RKO (cell line): ENCODE data around the gene MYL5.
"Not testable (repeated sequence)": the region's sequence is repeated elsewhere in the genome, so short reads cannot be mapped to it uniquely, and the experiment has no call there.

Experiments used
- DNase-seq: peaks from one replicate; pipeline ENCODE4 v3.0.0-alpha.2; 2016; ENCODE audit warnings: low spot score

MYL5 gene

DNA sequence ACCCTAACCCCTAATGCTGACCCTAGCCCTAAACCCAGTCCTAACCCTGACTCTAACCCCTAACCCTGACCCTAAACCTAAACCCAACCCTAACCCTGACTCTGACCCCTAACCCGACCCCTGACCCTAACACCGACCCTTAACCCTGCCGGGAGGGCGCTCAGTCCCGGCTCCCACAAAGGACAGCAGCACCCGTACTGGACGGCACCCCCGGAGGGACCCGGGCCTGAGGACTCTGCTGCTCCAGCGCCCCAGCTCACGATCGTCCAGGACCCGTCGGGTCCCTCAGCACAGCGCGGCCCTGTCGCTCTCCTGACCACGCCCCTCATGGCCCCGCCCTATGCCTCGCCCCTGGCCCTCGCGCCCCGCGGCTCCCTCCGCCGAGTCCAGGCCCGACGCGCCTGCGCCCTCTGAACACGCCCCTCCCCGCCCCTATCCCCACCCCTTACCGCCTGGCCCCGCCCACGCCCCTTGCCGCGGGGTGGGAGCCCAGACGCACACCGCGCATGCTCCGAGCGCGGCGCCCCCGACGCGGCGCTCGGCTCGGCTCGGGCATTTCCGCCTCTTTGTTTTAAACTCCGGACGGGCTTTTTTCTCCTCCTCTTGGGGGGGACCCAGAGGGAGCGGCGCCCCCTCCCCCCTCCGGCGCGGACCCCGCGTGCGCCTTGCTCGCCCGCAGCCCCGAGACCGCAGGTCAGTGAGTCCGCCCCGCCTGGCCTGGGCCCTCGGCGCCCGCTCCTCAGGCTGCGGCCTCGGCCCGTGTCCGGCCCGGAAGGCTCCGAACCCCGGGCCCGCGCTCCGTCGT is 31.1 kb downstream of the MYL5 start, which contains the start of gene PCGF3:
Gene PCGF3 (plus strand): TSS at position 555 of the 805 bp plus-strand sequence. CDS start 27,849 bp downstream, outside the sequence.
- peak; percentile 91 for DNase-seq

- DNase-seq: not testable (repeated sequence)
Observed at GRCh38 chr4:706083-706633, 31.8 kb downstream of the MYL5 start.

DNA sequence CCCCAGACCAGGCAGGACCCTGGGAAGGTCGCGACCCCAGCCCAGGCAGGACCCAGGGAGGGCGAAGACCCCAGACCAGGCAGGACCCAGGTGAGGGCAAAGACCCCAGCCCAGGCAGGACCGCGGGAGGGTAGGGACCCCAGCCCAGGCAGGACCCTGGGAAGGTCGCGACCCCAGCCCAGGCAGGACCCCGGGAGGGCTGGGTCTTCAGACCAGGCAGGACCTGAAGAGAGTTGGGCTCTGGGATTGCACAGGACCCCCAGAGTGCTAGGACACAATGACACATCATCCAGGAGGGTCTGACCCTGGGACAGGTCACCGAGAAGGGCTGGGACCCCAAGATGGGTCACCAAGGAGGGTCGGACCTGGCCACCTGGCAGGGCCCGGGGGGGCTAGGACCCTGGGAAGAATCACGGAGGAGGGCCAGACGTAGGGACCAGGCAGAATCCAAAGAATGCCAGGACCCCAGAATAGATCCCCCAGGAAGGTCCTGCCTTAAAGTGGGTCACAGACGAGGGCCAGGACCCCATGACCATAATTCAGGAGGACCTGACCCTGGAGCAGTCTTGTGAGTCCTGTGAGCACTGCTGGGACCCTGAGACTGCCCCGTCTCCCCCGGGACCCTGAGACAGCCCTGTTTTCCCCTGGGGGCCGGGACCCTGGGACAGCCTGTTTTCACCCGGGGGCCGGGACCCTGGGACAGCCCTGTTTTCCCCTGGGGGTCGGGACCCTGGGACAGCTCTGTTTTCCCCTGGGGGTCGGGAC is 32.7 kb downstream of the MYL5 start:
- DNase-seq: no peak

DNA sequence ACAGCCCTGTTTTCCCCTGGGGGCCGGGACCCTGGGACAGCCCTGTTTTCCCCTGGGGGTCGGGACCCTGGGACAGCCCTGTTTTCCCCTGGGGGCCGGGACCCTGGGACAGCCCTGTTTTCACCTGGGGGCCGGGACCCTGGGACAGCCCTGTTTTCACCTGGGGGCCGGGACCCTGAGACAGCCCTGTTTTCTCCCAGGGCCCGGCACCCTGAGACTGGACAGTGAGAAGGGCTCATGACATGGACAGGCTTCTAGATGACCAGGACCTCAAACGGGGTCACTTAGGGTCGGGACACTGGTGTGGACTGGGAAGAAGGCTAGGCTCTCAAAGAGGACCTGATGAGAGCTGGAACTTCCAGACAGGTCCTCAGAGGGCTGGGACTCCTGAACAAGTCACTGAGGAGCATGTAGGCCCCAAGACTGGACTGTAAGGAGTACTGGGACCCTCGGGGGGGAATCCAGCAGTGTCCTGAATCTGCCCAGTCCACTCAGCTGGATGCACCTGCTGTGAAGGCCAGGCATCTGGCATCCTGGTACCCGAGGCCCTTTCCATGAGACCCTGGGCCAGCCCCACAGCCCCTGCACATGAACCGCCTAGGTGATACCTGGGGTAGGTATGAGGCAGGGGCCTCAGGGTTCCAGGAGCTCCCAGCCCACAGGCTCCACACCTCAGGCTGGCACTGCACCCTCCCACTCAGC is 33.7 kb downstream of the MYL5 start:
- no peak for DNase-seq

DNA sequence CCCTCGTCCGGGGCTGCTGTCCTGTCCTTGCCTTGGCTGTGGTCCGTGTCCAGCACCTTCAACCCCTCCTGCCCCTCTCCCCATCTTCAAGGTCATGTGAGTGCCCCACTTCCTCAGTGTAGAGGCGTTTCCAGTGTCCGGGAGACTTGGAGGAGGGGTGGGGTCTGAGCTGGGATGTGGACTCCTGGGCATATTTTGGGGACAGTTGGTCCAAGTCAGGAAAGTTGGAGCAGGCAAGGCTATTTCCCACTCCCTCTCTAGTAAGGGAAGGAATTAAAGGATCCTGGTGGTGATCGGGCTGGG is 34.2 kb downstream of the MYL5 start:
- DNase-seq: no peak

- DNase-seq: no peak
Observed at GRCh38 chr4:709348-709747, 35.0 kb downstream of the MYL5 start.

- DNase-seq: no peak
Observed at GRCh38 chr4:710116-710515, 35.8 kb downstream of the MYL5 start.

DNA sequence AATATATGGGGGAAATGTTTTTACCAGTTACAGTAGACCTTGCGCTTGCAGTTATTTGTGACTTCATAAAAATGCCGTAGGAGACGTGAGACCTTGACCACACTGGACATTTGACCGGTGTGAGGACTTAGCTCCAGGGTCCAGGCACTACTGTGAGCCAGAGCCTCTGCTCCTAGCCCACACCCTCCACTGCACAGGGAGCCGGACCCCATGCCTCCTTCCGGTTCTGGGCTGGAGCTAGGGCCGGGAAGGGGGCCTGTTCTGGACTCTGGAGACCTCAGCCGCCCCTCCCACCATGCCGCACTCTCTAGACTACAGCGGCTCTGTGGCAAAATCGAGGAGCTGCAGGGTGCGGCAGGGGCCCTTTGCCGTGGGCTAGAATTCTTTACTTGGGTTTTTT is 36.6 kb downstream of the MYL5 start:
- DNase-seq: no peak

- no peak for DNase-seq
Observed at GRCh38 chr4:712093-712492, 37.8 kb downstream of the MYL5 start.

- DNase-seq: no peak
Observed at GRCh38 chr4:712916-713632, 38.7 kb downstream of the MYL5 start.

DNA sequence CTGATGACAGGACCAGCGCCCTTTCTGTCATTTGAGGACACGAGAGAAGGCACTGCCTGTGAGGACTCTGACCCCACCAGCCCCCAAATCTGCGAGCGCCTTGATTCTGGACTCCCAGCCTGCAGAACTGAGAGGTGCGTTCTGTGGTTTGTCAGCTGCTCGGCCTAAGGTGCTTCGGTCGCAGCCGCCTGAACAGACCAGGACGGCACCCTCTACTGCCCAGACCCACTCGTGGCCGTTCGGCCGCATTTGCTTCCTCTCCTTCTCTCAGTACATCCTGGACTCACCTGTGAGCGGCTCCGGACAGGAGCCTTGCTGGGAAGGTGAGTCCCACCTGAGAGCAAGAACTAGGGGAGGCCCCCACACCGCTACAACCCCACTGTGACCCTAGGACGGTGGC is 39.7 kb downstream of the MYL5 start:
- no peak for DNase-seq

DNA sequence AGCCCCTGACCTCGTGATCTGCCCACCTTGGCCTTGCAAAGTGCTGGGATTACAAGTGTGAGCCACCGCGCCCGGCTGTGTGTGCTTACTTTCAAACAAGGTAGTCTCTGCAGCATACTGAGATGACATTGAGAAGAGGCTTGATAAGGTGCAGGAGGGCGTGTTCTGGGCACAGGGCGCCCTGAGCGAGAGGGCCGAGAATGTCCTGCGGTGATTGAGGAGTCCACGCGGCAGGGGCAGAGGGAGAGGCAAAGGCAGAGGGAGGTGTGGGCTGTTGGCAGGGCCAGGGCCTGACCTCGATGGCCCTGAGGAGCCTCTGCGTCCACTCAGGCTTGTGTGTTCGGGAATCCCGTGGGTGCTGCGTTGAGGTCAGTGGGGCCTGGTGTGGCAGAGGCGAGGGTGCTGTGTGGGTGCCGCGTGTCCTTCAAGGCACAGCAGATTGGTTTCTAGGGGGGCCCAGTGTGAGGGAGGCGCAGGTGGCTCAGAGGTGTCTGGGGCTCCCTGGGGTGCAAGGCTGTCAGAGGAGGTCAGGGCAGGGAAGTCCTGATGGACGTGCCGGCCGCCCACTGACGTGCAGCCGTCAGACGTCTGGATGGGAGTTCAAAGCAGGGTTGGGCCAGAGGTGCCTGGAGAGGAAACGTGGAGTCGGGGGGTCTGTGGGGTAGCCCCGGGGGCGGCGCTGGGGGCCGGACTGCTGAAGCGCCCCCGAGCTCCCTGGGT is 43.4 kb downstream of the MYL5 start:
- DNase-seq: no peak

DNA sequence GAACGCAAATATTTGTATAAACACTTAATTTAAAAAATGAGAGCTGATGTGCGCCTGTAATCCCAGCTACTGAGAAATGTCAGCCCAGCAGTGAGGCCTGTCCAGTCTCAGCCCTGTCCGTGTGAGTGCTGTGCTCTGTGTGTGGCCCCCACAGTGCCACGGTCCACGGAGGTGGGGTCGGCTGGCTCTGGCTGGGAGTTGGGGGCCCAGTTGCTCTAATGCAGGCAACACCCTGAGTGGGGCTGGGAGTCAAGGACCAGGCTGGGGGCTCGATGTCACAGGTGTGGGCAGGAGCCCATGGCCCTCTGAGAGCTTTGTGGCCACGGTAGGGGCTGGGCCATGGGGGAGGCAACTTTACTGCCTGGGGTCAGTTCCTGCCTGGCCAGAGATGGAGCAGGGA is 44.1 kb downstream of the MYL5 start:
- no peak for DNase-seq

- no peak for DNase-seq
Observed at GRCh38 chr4:720111-720860, 45.9 kb downstream of the MYL5 start.

DNA sequence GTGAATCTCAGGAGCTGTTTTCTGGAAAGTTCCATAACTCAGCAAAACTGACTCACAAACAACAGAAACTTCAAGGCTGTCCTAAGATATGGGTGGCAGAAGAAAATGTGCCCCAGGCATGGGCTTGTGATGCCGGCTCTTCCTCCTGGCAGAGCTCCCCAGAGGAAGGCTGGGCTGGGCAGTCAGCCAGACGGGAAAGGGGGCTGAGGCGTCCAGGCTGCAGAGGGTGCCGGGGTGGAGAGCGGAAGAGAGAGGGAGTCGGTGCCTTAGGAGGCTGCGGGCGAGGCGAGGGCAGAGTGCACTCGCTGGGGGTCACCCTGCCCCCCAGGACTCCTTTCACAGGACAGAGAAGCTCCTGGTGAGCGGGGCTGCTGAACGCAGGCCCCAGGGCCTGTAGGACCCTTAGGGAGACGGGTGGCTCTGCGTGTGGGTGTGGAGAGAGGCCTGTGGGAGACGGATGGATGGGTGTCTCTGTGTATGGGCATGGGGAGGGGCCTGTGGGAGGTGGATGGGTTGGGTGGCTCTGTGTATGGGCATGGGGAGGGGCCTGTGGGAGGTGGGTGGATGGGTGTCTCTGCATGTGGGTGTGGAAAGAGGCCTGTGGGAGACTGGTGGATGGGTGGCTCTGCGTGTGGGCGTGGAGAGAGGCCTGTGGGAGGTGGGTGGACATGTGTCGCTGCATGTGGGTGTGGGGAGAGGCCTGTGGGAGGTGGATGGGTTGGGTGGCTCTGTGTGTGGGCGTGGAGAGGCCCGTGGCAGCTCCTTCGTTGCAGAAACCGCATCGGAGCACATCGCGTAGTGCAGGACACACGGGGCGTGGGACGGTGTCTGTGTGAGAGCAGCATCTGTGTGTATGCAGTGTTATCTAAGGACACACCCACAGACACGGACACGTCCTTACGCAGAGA is 47.2 kb downstream of the MYL5 start:
- DNase-seq: no peak

GRCh38 chr4:722169-722725 is 47.9 kb downstream of the MYL5 start:
- DNase-seq: no peak

DNA sequence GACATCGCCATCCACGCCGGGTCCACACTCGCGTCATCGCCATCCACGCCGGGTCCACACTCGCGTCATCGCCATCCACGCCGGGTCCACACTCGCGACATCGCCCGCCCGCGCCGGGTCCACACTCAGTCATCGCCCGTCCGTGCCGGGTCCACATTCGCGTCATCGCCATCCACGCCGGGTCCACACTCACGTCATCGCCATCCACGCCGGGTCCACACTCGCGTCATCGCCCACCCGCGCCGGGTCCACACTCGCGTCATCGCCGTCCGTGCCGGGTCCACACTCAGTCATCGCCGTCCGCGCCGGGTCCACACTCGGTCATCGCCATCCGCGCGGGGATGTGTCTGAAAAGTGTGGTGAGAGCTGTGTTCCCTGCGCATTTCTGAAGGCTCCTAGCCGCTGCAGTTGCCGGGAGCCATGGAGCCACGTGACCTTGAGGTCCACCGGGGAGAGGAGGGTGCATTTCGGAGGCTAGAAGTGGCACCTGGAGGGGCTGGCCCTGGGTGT is 48.6 kb downstream of the MYL5 start:
- no peak for DNase-seq

DNA sequence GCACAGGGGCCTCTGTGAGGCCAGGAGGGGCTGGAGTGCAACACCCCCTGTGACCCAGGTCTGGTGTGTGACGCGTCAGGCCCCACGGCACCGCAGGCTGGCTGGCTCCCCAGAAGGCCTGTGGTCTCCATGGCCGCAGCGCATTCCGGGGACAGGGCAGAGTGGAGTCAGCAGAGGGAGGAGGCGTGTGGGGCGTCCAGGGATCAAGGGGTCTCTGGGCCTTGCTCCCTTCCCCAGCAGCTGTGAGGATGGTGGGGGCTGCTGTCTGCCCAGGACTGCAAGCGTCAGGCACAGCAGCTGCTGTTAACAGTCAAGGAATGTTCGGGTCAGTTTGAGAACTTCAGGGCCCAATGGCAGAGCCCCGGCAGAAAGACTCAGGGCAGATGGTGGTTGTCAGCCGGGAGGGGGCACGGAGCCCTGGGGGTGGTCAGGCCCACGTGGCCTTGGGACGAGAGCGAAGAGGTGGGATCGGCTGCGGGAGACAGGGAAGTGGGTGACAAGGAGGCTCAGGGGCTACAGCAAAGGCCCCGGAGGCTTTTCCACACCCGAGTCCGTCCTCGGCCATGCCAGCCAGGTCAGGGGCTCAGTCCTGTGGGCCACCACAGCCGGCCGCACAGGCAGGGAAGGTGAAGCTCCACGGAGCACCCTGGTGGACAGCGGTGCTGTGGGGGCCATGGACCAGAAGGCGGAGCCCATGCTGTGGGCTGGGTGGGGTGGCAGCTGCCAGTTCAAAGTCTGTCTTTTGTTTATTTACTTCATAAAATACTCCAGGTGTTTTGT is 49.6 kb downstream of the MYL5 start:
- no peak for DNase-seq
